Measurements from ENCODE around the gene CAMK2N1. TPM values are rescaled to one million over a fixed set of nuclear protein-coding genes. Genes with fewer than 3 reads are reported as not detected.

Gene CAMK2N1
- total and polyA plus RNA-seq, 2 experiments from 2014 or later, result 0.52 to 2.9 TPM

Other genes starting within 250 kb of the CAMK2N1 start
- 0.70 and 1.0 TPM in 2 replicates for gene VWA5B1, start 195.3 kb downstream of the CAMK2N1 start, total RNA-seq (2014; rRNA removed; shearing (Covaris generic))
- gene VWA5B1, start 195.3 kb downstream of the CAMK2N1 start, polyA plus RNA-seq (2016; fragmentation: Nextera tagmentation; extraction: Ambion mirVana), result 0.16 TPM in 2 replicates
- gene MUL1, start 21.9 kb upstream of the CAMK2N1 start, total RNA-seq (2014; rRNA removed; shearing (Covaris generic)), result 23.7 and 26.2 TPM in 2 replicates
- gene MUL1, start 21.9 kb upstream of the CAMK2N1 start, polyA plus RNA-seq (2016; fragmentation: Nextera tagmentation; extraction: Ambion mirVana), result 8.1 and 8.9 TPM in 2 replicates
- 3.0 and 3.6 TPM in 2 replicates for gene FAM43B, start 66.4 kb upstream of the CAMK2N1 start, total RNA-seq (2014; rRNA removed; shearing (Covaris generic))
- 0.66 and 1.1 TPM in 2 replicates for gene FAM43B, start 66.4 kb upstream of the CAMK2N1 start, polyA plus RNA-seq (2016; fragmentation: Nextera tagmentation; extraction: Ambion mirVana)
- gene CDA, start 102.9 kb upstream of the CAMK2N1 start, total RNA-seq (2014; rRNA removed; shearing (Covaris generic)), result 1.7 and 2.5 TPM in 2 replicates
- 13.6 and 16.4 TPM in 2 replicates for gene CDA, start 102.9 kb upstream of the CAMK2N1 start, polyA plus RNA-seq (2016; fragmentation: Nextera tagmentation; extraction: Ambion mirVana)
- gene PINK1, start 147.2 kb upstream of the CAMK2N1 start, total RNA-seq (2014; rRNA removed; shearing (Covaris generic)), result 34.5 and 42.7 TPM in 2 replicates
- gene PINK1, start 147.2 kb upstream of the CAMK2N1 start, polyA plus RNA-seq (2016; fragmentation: Nextera tagmentation; extraction: Ambion mirVana), result 18.3 and 20.8 TPM in 2 replicates
- 242 and 270 TPM in 2 replicates for gene DDOST, start 175.2 kb upstream of the CAMK2N1 start, total RNA-seq (2014; rRNA removed; shearing (Covaris generic))
- 145 and 151 TPM in 2 replicates for gene DDOST, start 175.2 kb upstream of the CAMK2N1 start, polyA plus RNA-seq (2016; fragmentation: Nextera tagmentation; extraction: Ambion mirVana)
- gene KIF17, start 231.8 kb upstream of the CAMK2N1 start, total RNA-seq (2014; rRNA removed; shearing (Covaris generic)), result 13.3 and 18.6 TPM in 2 replicates
- 5.9 and 7.4 TPM in 2 replicates for gene KIF17, start 231.8 kb upstream of the CAMK2N1 start, polyA plus RNA-seq (2016; fragmentation: Nextera tagmentation; extraction: Ambion mirVana)
- gene SH2D5, start 246.5 kb upstream of the CAMK2N1 start, total RNA-seq (2014; rRNA removed; shearing (Covaris generic)), result 24.8 and 29.2 TPM in 2 replicates
- 4.6 and 5.0 TPM in 2 replicates for gene SH2D5, start 246.5 kb upstream of the CAMK2N1 start, polyA plus RNA-seq (2016; fragmentation: Nextera tagmentation; extraction: Ambion mirVana)

Data from GM23338 (cell line).